Measurements from ENCODE around the gene ETV5. TPM values are rescaled to one million over a fixed set of nuclear protein-coding genes. Genes with fewer than 3 reads are reported as not detected.

The ETV5 gene
- total and polyA plus RNA-seq, 5 donors = 1.7 to 35.1 (median 6.3) TPM

GRCh38 chr3:186108106-186108940 is 566 bp downstream of the ETV5 start:
- Histone ChIP-seq H3K9me3 (ENCODE audit: control insufficient read depth, low read length) (no peaks in the 10 kb centered on the region), H3K4me3 (ENCODE audit: low read length) (peak overlapping the region; percentile 59), H3K27me3 (ENCODE audit: control insufficient read depth, insufficient read depth) (no peaks in the 10 kb centered on the region), H3K27ac (ENCODE audit: low read length) (peak overlapping the region; percentile 61), H3K4me1 (ENCODE audit: control insufficient read depth, insufficient read depth, low read length) (peaks cover 6% of the 10 kb centered on the region)
- under 1% methylated on average over 69 of the region's 69 CpGs for WGBS
- ATAC-seq (peak in 1 of 2 donors; percentile 3), DNase-seq (peak; percentile 42 to 73 (median 72))
- intact Hi-C loops (cut with DNase I) = loop anchor here in 1 of 4 donors (10.0 kb wide), 1 partner anchor 116 kb away; no protein-coding TSS in a partner anchor

GRCh38 chr3:186107215-186108105 is 1.4 kb downstream of the ETV5 start:
- peak overlapping the region; percentile 59 for H3K4me3 ChIP-seq (ENCODE audit: low read length)
- no peaks in the 10 kb centered on the region for H3K9me3 ChIP-seq (ENCODE audit: control insufficient read depth, low read length)
- peaks cover 8% of the 10 kb centered on the region for H3K4me1 ChIP-seq (ENCODE audit: control insufficient read depth, insufficient read depth, low read length)
- H3K27ac ChIP-seq (ENCODE audit: low read length) = no peak overlapping the region
- WGBS = 3% methylated on average over 45 of the region's 45 CpGs
- no peaks in the 10 kb centered on the region for H3K27me3 ChIP-seq (ENCODE audit: control insufficient read depth, insufficient read depth)
- peak; percentile 55 to 85 (median 82) for DNase-seq
- intact Hi-C loops (cut with DNase I) = loop anchor here in 1 of 4 donors (10.0 kb wide), 1 partner anchor 117 kb away; no protein-coding TSS in a partner anchor
- ATAC-seq = peak; percentile 19 to 27

- Histone ChIP-seq H3K9me3 (ENCODE audit: control insufficient read depth, low read length) (no peaks in the 10 kb centered on the region), H3K4me1 (ENCODE audit: control insufficient read depth, insufficient read depth, low read length) (peaks cover 6% of the 10 kb centered on the region), H3K27me3 (ENCODE audit: control insufficient read depth, insufficient read depth) (no peaks in the 10 kb centered on the region), H3K4me3 (ENCODE audit: low read length) (no peak overlapping the region), H3K27ac (ENCODE audit: low read length) (no peak overlapping the region)
- intact Hi-C loops (cut with DNase I) = loop anchor here in 1 of 4 donors (10.0 kb wide), 1 partner anchor 119 kb away; no protein-coding TSS in a partner anchor
- ATAC-seq (no peak), DNase-seq (no peak)
- WGBS = 76% methylated on average over 6 of the region's 6 CpGs
Measured at GRCh38 chr3:186105543-186105942, 3.3 kb downstream of the ETV5 start.

- H3K27ac ChIP-seq (ENCODE audit: low read length) = no peak overlapping the region
- intact Hi-C loops (cut with DNase I) = loop anchor here in 1 of 4 donors (10.0 kb wide), 1 partner anchor 122 kb away; no protein-coding TSS in a partner anchor
- H3K9me3 ChIP-seq (ENCODE audit: control insufficient read depth, low read length) = no peaks in the 10 kb centered on the region
- H3K27me3 ChIP-seq (ENCODE audit: control insufficient read depth, insufficient read depth) = no peaks in the 10 kb centered on the region
- no peak overlapping the region for H3K4me3 ChIP-seq (ENCODE audit: low read length)
- 77% methylated on average over 4 of the region's 4 CpGs for WGBS
- H3K4me1 ChIP-seq (ENCODE audit: control insufficient read depth, insufficient read depth, low read length) = peaks cover 2% of the 10 kb centered on the region
- no peak for DNase-seq
- no peak for ATAC-seq
Measured at GRCh38 chr3:186102687-186103086, 6.2 kb downstream of the ETV5 start.

GRCh38 chr3:186100398-186100797 is 8.5 kb downstream of the ETV5 start:
- Histone ChIP-seq H3K4me1 (ENCODE audit: control insufficient read depth, insufficient read depth, low read length) (peaks cover 10% of the 10 kb centered on the region), H3K27ac (ENCODE audit: low read length) (no peak overlapping the region), H3K27me3 (ENCODE audit: control insufficient read depth, insufficient read depth) (no peaks in the 10 kb centered on the region), H3K4me3 (ENCODE audit: low read length) (no peak overlapping the region), H3K9me3 (ENCODE audit: control insufficient read depth, low read length) (no peaks in the 10 kb centered on the region)
- no peak for DNase-seq
- ATAC-seq = no peak
- WGBS = 64% methylated on average over 3 of the region's 3 CpGs
- intact Hi-C loops (cut with DNase I) = loop anchor here in 1 of 4 donors (10.0 kb wide), 1 partner anchor 124 kb away; no protein-coding TSS in a partner anchor

- Histone ChIP-seq H3K9me3 (ENCODE audit: control insufficient read depth, low read length) (no peaks in the 10 kb centered on the region), H3K4me3 (ENCODE audit: low read length) (no peak overlapping the region), H3K4me1 (ENCODE audit: control insufficient read depth, insufficient read depth, low read length) (peaks cover 10% of the 10 kb centered on the region), H3K27me3 (ENCODE audit: control insufficient read depth, insufficient read depth) (no peaks in the 10 kb centered on the region), H3K27ac (ENCODE audit: low read length) (no peak overlapping the region)
- ATAC-seq (no peak), DNase-seq (peak; percentile 69 to 85 (median 72))
- 43% methylated on average over 5 of the region's 5 CpGs for WGBS
- intact Hi-C loops (cut with DNase I) = no loop called here
Measured at GRCh38 chr3:186099178-186099577, 9.7 kb downstream of the ETV5 start.

GRCh38 chr3:186098740-186099139 is 10.1 kb downstream of the ETV5 start:
- no peak overlapping the region for H3K4me3 ChIP-seq (ENCODE audit: low read length)
- H3K27ac ChIP-seq (ENCODE audit: low read length) = no peak overlapping the region
- H3K9me3 ChIP-seq (ENCODE audit: control insufficient read depth, low read length) = no peaks in the 10 kb centered on the region
- H3K27me3 ChIP-seq (ENCODE audit: control insufficient read depth, insufficient read depth) = no peaks in the 10 kb centered on the region
- peaks cover 10% of the 10 kb centered on the region for H3K4me1 ChIP-seq (ENCODE audit: control insufficient read depth, insufficient read depth, low read length)
- no peak for ATAC-seq
- intact Hi-C loops (cut with DNase I) = no loop called here
- DNase-seq = no peak
- WGBS = 73% methylated on average over 3 of the region's 3 CpGs

GRCh38 chr3:186097663-186098451 is 11.0 kb downstream of the ETV5 start:
- intact Hi-C loops (cut with DNase I) = no loop called here
- WGBS = under 1% methylated on average over 16 of the region's 16 CpGs
- H3K4me3 ChIP-seq (ENCODE audit: low read length) = peak overlapping the region; percentile 40
- H3K27me3 ChIP-seq (ENCODE audit: control insufficient read depth, insufficient read depth) = no peaks in the 10 kb centered on the region
- ATAC-seq (peak; percentile 94 to 98), DNase-seq (peak; percentile 74 to 86 (median 80))
- H3K9me3 ChIP-seq (ENCODE audit: control insufficient read depth, low read length) = no peaks in the 10 kb centered on the region
- H3K4me1 ChIP-seq (ENCODE audit: control insufficient read depth, insufficient read depth, low read length) = peaks cover 10% of the 10 kb centered on the region
- peak overlapping the region; percentile 9 for H3K27ac ChIP-seq (ENCODE audit: low read length)

GRCh38 chr3:186097317-186097662 is 11.6 kb downstream of the ETV5 start:
- ATAC-seq (no peak), DNase-seq (no peak)
- H3K4me1 ChIP-seq (ENCODE audit: control insufficient read depth, insufficient read depth, low read length) = peaks cover 8% of the 10 kb centered on the region
- H3K27ac ChIP-seq (ENCODE audit: low read length) = no peak overlapping the region
- H3K4me3 ChIP-seq (ENCODE audit: low read length) = peak overlapping the region; percentile 40
- H3K9me3 ChIP-seq (ENCODE audit: control insufficient read depth, low read length) = no peaks in the 10 kb centered on the region
- WGBS = 33% methylated on average over 4 of the region's 4 CpGs
- no peaks in the 10 kb centered on the region for H3K27me3 ChIP-seq (ENCODE audit: control insufficient read depth, insufficient read depth)
- intact Hi-C loops (cut with DNase I) = no loop called here

GRCh38 chr3:186096290-186096689 is 12.6 kb downstream of the ETV5 start:
- H3K4me1 ChIP-seq (ENCODE audit: control insufficient read depth, insufficient read depth, low read length) = peaks cover 8% of the 10 kb centered on the region
- DNase-seq (no peak), ATAC-seq (no peak)
- WGBS = 82% methylated on average over 2 of the region's 2 CpGs
- no peak overlapping the region for H3K4me3 ChIP-seq (ENCODE audit: low read length)
- intact Hi-C loops (cut with DNase I) = no loop called here
- no peaks in the 10 kb centered on the region for H3K9me3 ChIP-seq (ENCODE audit: control insufficient read depth, low read length)
- no peak overlapping the region for H3K27ac ChIP-seq (ENCODE audit: low read length)
- H3K27me3 ChIP-seq (ENCODE audit: control insufficient read depth, insufficient read depth) = no peaks in the 10 kb centered on the region
